Transverse colon (tissue), 4 donors: ENCODE results near the gene PDE4D. TPM values are rescaled to one million over a fixed set of nuclear protein-coding genes. Genes with fewer than 3 reads are reported as not detected.

Experiments used
- DNase-seq: peaks from one replicate; pipeline ENCODE4 v3.0.0-alpha.2; 2019
- H3K27ac ChIP-seq, 4 donors: fragments of 200-600 bp; sonication (generic); 2 replicates each; pipeline ENCODE4 v1.5.1; 2016 to 2018; ENCODE audit warnings: inconsistent platforms in 4 of 4
- H3K27me3 ChIP-seq: fragments of 200-600 bp; sonication (generic); 2 replicates; pipeline ENCODE4 v1.5.1; 2017; ENCODE audit warnings: inconsistent platforms
- H3K36me3 ChIP-seq, 4 donors: fragments of 200-600 bp; sonication (generic); 2 replicates each; pipeline ENCODE4 v1.5.1; 2017 to 2019; ENCODE audit warnings: inconsistent platforms in 4 of 4
- H3K4me1 ChIP-seq, 4 donors: fragments of 200-600 bp; sonication (generic); 2 replicates each; pipeline ENCODE4 v1.5.1; 2017 to 2020; ENCODE audit warnings: inconsistent platforms in 4 of 4
- H3K4me3 ChIP-seq, 4 donors: fragments of 200-600 bp; sonication (generic); 1 replicate in 1 of 4; 2 replicates in 3 of 4; pipeline versions ENCODE4 v1.5.1 to v1.6.1; 2017 to 2019; ENCODE audit warnings: inconsistent platforms in 4 of 4
- H3K9me3 ChIP-seq, 2 donors: fragments of 200-600 bp; sonication (generic); 2 replicates each; pipeline ENCODE4 v1.5.1; 2017 to 2019; ENCODE audit warnings: inconsistent platforms in 2 of 2
- CTCF ChIP-seq, 5 experiments: fragments of 200-600 bp in 3 of 5; fragments of 450-650 bp in 2 of 5; sonication (generic) in 3 of 5; IDR thresholded peaks; 1 replicate in 2 of 5; 2 replicates in 3 of 5; pipeline ENCODE4 v1.5.1; 2016 to 2017; ENCODE audit warnings: antibody characterized with exemption in 5 of 5, inconsistent platforms in 3 of 5, mild to moderate bottlenecking in 2 of 5, moderate library complexity in 1 of 5
- EP300 ChIP-seq: sonication (generic); formaldehyde crosslinking; IDR thresholded peaks from one replicate; pipeline ENCODE4 v1.6.1; 2017; ENCODE audit warnings: antibody characterized with exemption, low read depth
- POLR2A ChIP-seq: fragments of 450-650 bp; IDR thresholded peaks from one replicate; pipeline ENCODE4 v1.6.1; 2016; ENCODE audit warnings: antibody characterized with exemption, mild to moderate bottlenecking, moderate library complexity
- POLR2AphosphoS5 ChIP-seq, 3 donors: sonication (generic); formaldehyde crosslinking; IDR thresholded peaks; one replicate each; pipeline ENCODE4 v1.6.1; 2016; ENCODE audit warnings: antibody characterized with exemption in 3 of 3
- whole genome bisulfite sequencing, 2 donors: methylation state at CpG; one replicate each; pipeline ENCODE4 v1.1.5; 2018; ENCODE audit warnings: low coverage in 1 of 2; 5-methylcytosine and 5-hydroxymethylcytosine counted together
- in situ Hi-C, 4 donors: fragments of 200-750 bp; cut with MboI; loops; one replicate each; pipeline versions ENCODE4 v1.15.0 to v1.15.1; 2017; ENCODE audit warnings: low sequenced_read_pairs in 3 of 4, low pct_ligation_motif_present in 1 of 4, low pct_unique_long_range_greater_than_20kb in 1 of 4
- intact Hi-C: fragments of 100-400 bp; cut with DNase I; formaldehyde crosslinking; loops from one replicate; pipeline ENCODE4 v1.15.1; 2023; ENCODE audit warnings: low total_unique reads
- total RNA-seq, 4 donors: library from RNA; depleted of rRNA; stranded (reverse); fragments of >200 nt; gene quantifications; one replicate each; pipeline ENCODE4 v1.1.0, GENCODE V29; 2016

Gene PDE4D
- total RNA-seq, 4 donors from 2014 or later, result 47.0 to 302 (median 73.6) TPM

GRCh38 chr5:59296317-59297264, 596.9 kb downstream of the PDE4D start:
- no peaks in the 10 kb centered on the region for H3K36me3 ChIP-seq
- WGBS, 2 donors, result 18 to 25% methylated on average over 5 of the region's 5 CpGs
- H3K4me3 ChIP-seq, result peak overlapping the region in 3 of 4 donors; percentile 20 to 38 (median 21)
- peaks cover 4 to 46% (median 12%) of the 10 kb centered on the region in 4 donors for H3K4me1 ChIP-seq
- in situ Hi-C loops, result no loop called here
- intact Hi-C loops, result no loop called here
- no peak for DNase-seq
- TF ChIP-seq POLR2AphosphoS5 (IDR thresholded peaks at IDR 0.05) (no peak), CTCF (IDR thresholded peaks at IDR 0.05) (no peak), EP300 (no peak), POLR2A (no peak)
- H3K27me3 ChIP-seq, result no peaks in the 10 kb centered on the region
- peak overlapping the region; percentile 51 to 84 (median 76) for H3K27ac ChIP-seq
- no peaks in the 10 kb centered on the region for H3K9me3 ChIP-seq

GRCh38 chr5:59293700-59294099, 599.8 kb downstream of the PDE4D start:
- H3K36me3 ChIP-seq, result no peaks in the 10 kb centered on the region
- intact Hi-C loops (no loop called here), in situ Hi-C loops (no loop called here)
- H3K9me3 ChIP-seq, result no peaks in the 10 kb centered on the region
- peak overlapping the region in 2 of 4 donors; percentile 42 to 84 for H3K27ac ChIP-seq
- no peak for DNase-seq
- no peak overlapping the region for H3K4me3 ChIP-seq
- peaks cover 4 to 26% (median 12%) of the 10 kb centered on the region in 4 donors for H3K4me1 ChIP-seq
- H3K27me3 ChIP-seq, result no peaks in the 10 kb centered on the region
- no peak for TF ChIP-seq CTCF (IDR thresholded peaks at IDR 0.05)
- TF ChIP-seq EP300, result no peak
- 85 to 87% methylated on average over 4 of the region's 4 CpGs for WGBS, 2 donors

- intact Hi-C loops, result no loop called here
- Histone ChIP-seq H3K36me3 (no peaks in the 10 kb centered on the region), H3K4me3 (no peak overlapping the region), H3K27ac (no peak overlapping the region), H3K9me3 (no peaks in the 10 kb centered on the region), H3K4me1 (peaks cover 0 to 26% (median 13%) of the 10 kb centered on the region in 4 donors), H3K27me3 (no peaks in the 10 kb centered on the region)
- no peak for DNase-seq
- in situ Hi-C loops, result no loop called here
- TF ChIP-seq POLR2AphosphoS5 (IDR thresholded peaks at IDR 0.05) (no peak), CTCF (IDR thresholded peaks at IDR 0.05) (no peak), POLR2A (no peak), EP300 (no peak)
Measured at GRCh38 chr5:59291941-59292340, 601.6 kb downstream of the PDE4D start.

GRCh38 chr5:59287884-59288283, 605.6 kb downstream of the PDE4D start:
- TF ChIP-seq EP300 (no peak), CTCF (IDR thresholded peaks at IDR 0.05) (no peak), POLR2A (no peak), POLR2AphosphoS5 (IDR thresholded peaks at IDR 0.05) (no peak)
- WGBS, 2 donors, result 74 to 100% methylated on average over 1 to 2 of the region's 2 CpGs
- Histone ChIP-seq H3K4me3 (no peak overlapping the region), H3K4me1 (peaks cover 0 to 16% (median 5%) of the 10 kb centered on the region in 4 donors), H3K9me3 (no peaks in the 10 kb centered on the region), H3K36me3 (no peaks in the 10 kb centered on the region), H3K27ac (peak overlapping the region in 3 of 4 donors; percentile 11 to 52 (median 51)), H3K27me3 (no peaks in the 10 kb centered on the region)
- intact Hi-C loops, result no loop called here
- in situ Hi-C loops, result no loop called here
- DNase-seq, result no peak
